H1 (cell line): ENCODE results near the gene DISP3. TPM values are rescaled to one million over a fixed set of nuclear protein-coding genes. Genes with fewer than 3 reads are reported as not detected.

ENCODE experiments used
- CTCF ChIA-PET: fragments of 300-600 bp; sonication (Branson Sonifier 250); formaldehyde crosslinking; loops from one replicate; lab custom pipeline; 2021; ENCODE audit not compliant: partially characterized antibody; lab: Charles Lee
- POLR2A ChIA-PET: fragments of 300-600 bp; sonication (Branson Sonifier 250); formaldehyde crosslinking; loops from one replicate; lab custom pipeline; 2021; ENCODE audit warnings: inconsistent platforms; ENCODE audit not compliant: partially characterized antibody; lab: Charles Lee
- DNase-seq, 2 experiments: peaks; one replicate each; pipeline versions ENCODE4 v3.0.0 to v3.0.0-alpha.2; 2010 to 2022; ENCODE audit warnings: low spot score in 2 of 2, low read depth in 1 of 2, mixed read lengths in 1 of 2
- FAIRE-seq: peaks from 2 replicates; lab custom pipeline; 2011; peaks lifted over from hg19 to GRCh38; lab: Jason Lieb, UNC
- H2AFZ ChIP-seq: 2 replicates; pipeline ENCODE4 v1.8.1; 2012; ENCODE audit warnings: low read length, inconsistent platforms
- H2AK5ac ChIP-seq: 2 replicates; pipeline ENCODE4 v1.6.1; 2013; ENCODE audit warnings: low read depth, low read length
- H2BK120ac ChIP-seq: replicated peaks from 2 replicates; pipeline ENCODE3; 2013; ENCODE audit warnings: low read depth, low read length, inconsistent platforms
- H2BK12ac ChIP-seq: 2 replicates; pipeline ENCODE4 v1.6.1; 2013; ENCODE audit warnings: low read depth, low read length
- H2BK15ac ChIP-seq: 2 replicates; pipeline ENCODE4 v1.6.1; 2013; ENCODE audit warnings: low read length
- H2BK20ac ChIP-seq: 2 replicates; pipeline ENCODE4 v1.6.1; 2013; ENCODE audit warnings: low read length
- H2BK5ac ChIP-seq: 2 replicates; pipeline ENCODE4 v1.6.1; 2013; ENCODE audit warnings: low read depth, low read length
- H3K14ac ChIP-seq: 2 replicates; pipeline ENCODE4 v1.6.1; 2013; ENCODE audit warnings: inconsistent platforms; ENCODE audit not compliant: insufficient read length
- H3K18ac ChIP-seq: 2 replicates; pipeline ENCODE4 v1.6.1; 2013; ENCODE audit warnings: low read length; ENCODE audit errors: extremely low read depth
- H3K23ac ChIP-seq: 2 replicates; pipeline ENCODE4 v1.6.1; 2013; ENCODE audit warnings: inconsistent platforms; ENCODE audit not compliant: insufficient read length
- H3K23me2 ChIP-seq: 2 replicates; pipeline ENCODE4 v1.6.1; 2013; ENCODE audit warnings: low read depth, low read length
- H3K27ac ChIP-seq: 2 replicates; pipeline ENCODE4 v1.6.1; 2011; ENCODE audit warnings: low read depth, low read length, inconsistent platforms
- H3K27me3 ChIP-seq, 4 experiments: replicated peaks in 1 of 4; 1 replicate in 1 of 4; 2 replicates in 3 of 4; pipeline versions ENCODE4 v1.6.1 to v1.8.1; 2011 to 2013; ENCODE audit warnings: low read length in 3 of 4, mild to moderate bottlenecking in 3 of 4, inconsistent platforms in 2 of 4, mixed read lengths in 2 of 4, moderate library complexity in 1 of 4; ENCODE audit not compliant: control insufficient read depth in 3 of 4, insufficient read depth in 3 of 4; ENCODE audit errors: extremely low read depth in 1 of 4
- H3K36me3 ChIP-seq, 4 experiments: 2 replicates each; pipeline versions ENCODE4 v1.6.1 to v1.8.1; 2011 to 2013; ENCODE audit warnings: mild to moderate bottlenecking in 4 of 4, low read length in 3 of 4, moderate library complexity in 2 of 4, control low read depth in 1 of 4, inconsistent platforms in 1 of 4; ENCODE audit not compliant: insufficient read depth in 4 of 4, control insufficient read depth in 2 of 4
- H3K4ac ChIP-seq: replicated peaks from 2 replicates; pipeline ENCODE3; 2013; ENCODE audit warnings: low read length, low read depth, mixed read lengths, inconsistent platforms; ENCODE audit not compliant: insufficient read length
- H3K4me1 ChIP-seq, 4 experiments: replicated peaks in 1 of 4; 1 replicate in 1 of 4; 2 replicates in 3 of 4; pipeline versions ENCODE4 v1.6.1 to v1.8.1; 2011 to 2013; ENCODE audit warnings: low read length in 3 of 4, inconsistent platforms in 2 of 4, mixed read lengths in 1 of 4; ENCODE audit not compliant: insufficient read depth in 4 of 4, control insufficient read depth in 3 of 4
- H3K4me2 ChIP-seq, 2 experiments: 2 replicates each; pipeline versions ENCODE4 v1.6.1 to v1.8.1; 2011 to 2013; ENCODE audit warnings: low read depth in 2 of 2, low read length in 2 of 2, control low read depth in 1 of 2, inconsistent platforms in 1 of 2, mild to moderate bottlenecking in 1 of 2; ENCODE audit not compliant: insufficient read depth in 1 of 2
- H3K4me3 ChIP-seq, 4 experiments: fragments of 200-600, 300-600 bp in 1 of 4; sonication (generic), shearing (Covaris generic), sonication (Bioruptor Twin) in 1 of 4; 2 replicates each; pipeline versions ENCODE4 v1.5.1 to v1.8.1; 2011 to 2016; ENCODE audit warnings: low read length in 4 of 4, low read depth in 3 of 4, control low read depth in 2 of 4, inconsistent platforms in 2 of 4, mild to moderate bottlenecking in 2 of 4, mixed read lengths in 1 of 4, moderate library complexity in 1 of 4; ENCODE audit not compliant: insufficient read depth in 2 of 4; ENCODE audit errors: extremely low read depth in 1 of 4
- H3K56ac ChIP-seq: replicated peaks from 2 replicates; pipeline ENCODE3; 2013; ENCODE audit warnings: low read depth, mild to moderate bottlenecking, mixed read lengths, low read length, inconsistent platforms; ENCODE audit not compliant: insufficient read length
- H3K79me1 ChIP-seq: 2 replicates; pipeline ENCODE4 v1.6.1; 2013; ENCODE audit warnings: low read depth, low read length, control low read depth
- H3K79me2 ChIP-seq, 2 experiments: 2 replicates each; pipeline versions ENCODE4 v1.6.1 to v1.8.1; 2012 to 2013; ENCODE audit warnings: low read length in 2 of 2, mild to moderate bottlenecking in 2 of 2, inconsistent platforms in 1 of 2; ENCODE audit not compliant: insufficient read depth in 2 of 2, control insufficient read depth in 1 of 2
- H3K9ac ChIP-seq, 4 experiments: replicated peaks in 1 of 4; 1 replicate in 1 of 4; 2 replicates in 3 of 4; pipeline versions ENCODE4 v1.6.1 to v1.8.1; 2011 to 2013; ENCODE audit warnings: low read depth in 3 of 4, low read length in 3 of 4, control low read depth in 2 of 4, mild to moderate bottlenecking in 2 of 4, moderate library complexity in 2 of 4, inconsistent platforms in 1 of 4; ENCODE audit errors: extremely low read depth in 1 of 4
- H3K9me3 ChIP-seq, 2 experiments: 2 replicates each; pipeline versions ENCODE4 v1.6.1 to v1.8.1; 2012 to 2013; ENCODE audit warnings: mild to moderate bottlenecking in 2 of 2, moderate library complexity in 2 of 2, control low read depth in 1 of 2, inconsistent platforms in 1 of 2, low read depth in 1 of 2, low read length in 1 of 2, mixed read lengths in 1 of 2; ENCODE audit not compliant: insufficient read depth in 2 of 2
- H4K20me1 ChIP-seq, 2 experiments: replicated peaks in 1 of 2; 2 replicates each; pipeline versions ENCODE3 to v1.8.1; 2011 to 2013; ENCODE audit warnings: inconsistent platforms in 2 of 2, low read length in 2 of 2, mild to moderate bottlenecking in 1 of 2; ENCODE audit not compliant: insufficient read depth in 2 of 2, control insufficient read depth in 1 of 2
- H4K5ac ChIP-seq: 2 replicates; pipeline ENCODE4 v1.6.1; 2013; ENCODE audit warnings: low read length, low read depth, mixed read lengths, inconsistent platforms; ENCODE audit not compliant: insufficient read length
- H4K8ac ChIP-seq: 2 replicates; pipeline ENCODE4 v1.8.0; 2013; ENCODE audit warnings: mild to moderate bottlenecking, moderate library complexity, low read length, inconsistent platforms; ENCODE audit not compliant: insufficient read depth; ENCODE audit errors: extremely low read depth
- H4K91ac ChIP-seq: replicated peaks from 2 replicates; pipeline ENCODE3; 2013; ENCODE audit warnings: low read length, mixed read lengths, inconsistent platforms; ENCODE audit not compliant: insufficient read length
- HDAC2 ChIP-seq, 2 experiments: fragments of 300-600 bp in 1 of 2; sonication (generic) in 1 of 2; IDR thresholded peaks; 2 replicates each; pipeline ENCODE4 v1.6.1; 2011 to 2012; ENCODE audit warnings: low read depth in 2 of 2, low read length in 2 of 2, mild to moderate bottlenecking in 2 of 2, moderate library complexity in 2 of 2, borderline replicate concordance in 1 of 2, inconsistent platforms in 1 of 2
- NANOG ChIP-seq: IDR thresholded peaks from 2 replicates; pipeline ENCODE4 v1.6.1; 2011; ENCODE audit warnings: low read length, low read depth, mild to moderate bottlenecking, inconsistent platforms; ENCODE audit not compliant: insufficient read depth, poor library complexity, severe bottlenecking
- PHF8 ChIP-seq: fragments of 200-600 bp; sonication (generic); conservative IDR thresholded peaks from 2 replicates; pipeline ENCODE4 v1.7.1; 2012; ENCODE audit warnings: low read depth, mild to moderate bottlenecking, inconsistent platforms, low read length, moderate library complexity
- SIX5 ChIP-seq: IDR thresholded peaks from 2 replicates; pipeline ENCODE4 v1.6.1; 2011; ENCODE audit warnings: mild to moderate bottlenecking, low read depth, low read length
- WGBS, 2 experiments: shearing (Covaris generic) in 1 of 2; methylation state at CpG; one replicate each; pipeline versions ENCODE4 v1.1.6 to v1.1.7; 2013 to 2015; ENCODE audit warnings: low lambda C conversion rate in 2 of 2, mixed read lengths in 2 of 2, inconsistent platforms in 1 of 2, low coverage in 1 of 2, missing lambda C conversion rate in 1 of 2; ENCODE audit not compliant: insufficient replicate concordance in 2 of 2, insufficient coverage in 1 of 2, insufficient read length in 1 of 2; ENCODE audit errors: extremely low coverage in 1 of 2, missing lambda C conversion rate in 1 of 2; 5-methylcytosine and 5-hydroxymethylcytosine counted together
- polyA plus RNA-seq, 7 experiments: library from polyadenylated mRNA; depleted of rRNA in 3 of 7; stranded (reverse) in 5 of 7; unstranded in 2 of 7; fragments of >200 nt in 5 of 7; fragments of 200-250 nt in 2 of 7; gene quantifications; 1 replicate in 5 of 7; 2 replicates in 1 of 7; 4 replicates in 1 of 7; pipeline versions ENCODE4 v1.2.1 to v1.2.3, GENCODE V29; 2011 to 2013; ENCODE audit warnings: missing spikeins in 2 of 7, mixed read lengths in 2 of 7
- total RNA-seq: library from RNA; stranded (reverse); fragmentation: NEBNext Ultra II Directional; extraction: Animal tissue kit (Norgen Biotek cat#: 25700); gene quantifications from 2 replicates; pipeline ENCODE4 v1.2.1, GENCODE V29; 2021
- TF ChIP-seq, protein P1 (sequence below): IDR thresholded peaks from 2 replicates; pipeline ENCODE4 v1.6.1; 2012; ENCODE audit warnings: inconsistent platforms

Gene DISP3
- total and polyA plus RNA-seq, 2 of the 8 experiments (the other 6 are each of a cell fraction or from before 2014, with no cell fraction given): 3.4 to 4.6 TPM

DNA sequence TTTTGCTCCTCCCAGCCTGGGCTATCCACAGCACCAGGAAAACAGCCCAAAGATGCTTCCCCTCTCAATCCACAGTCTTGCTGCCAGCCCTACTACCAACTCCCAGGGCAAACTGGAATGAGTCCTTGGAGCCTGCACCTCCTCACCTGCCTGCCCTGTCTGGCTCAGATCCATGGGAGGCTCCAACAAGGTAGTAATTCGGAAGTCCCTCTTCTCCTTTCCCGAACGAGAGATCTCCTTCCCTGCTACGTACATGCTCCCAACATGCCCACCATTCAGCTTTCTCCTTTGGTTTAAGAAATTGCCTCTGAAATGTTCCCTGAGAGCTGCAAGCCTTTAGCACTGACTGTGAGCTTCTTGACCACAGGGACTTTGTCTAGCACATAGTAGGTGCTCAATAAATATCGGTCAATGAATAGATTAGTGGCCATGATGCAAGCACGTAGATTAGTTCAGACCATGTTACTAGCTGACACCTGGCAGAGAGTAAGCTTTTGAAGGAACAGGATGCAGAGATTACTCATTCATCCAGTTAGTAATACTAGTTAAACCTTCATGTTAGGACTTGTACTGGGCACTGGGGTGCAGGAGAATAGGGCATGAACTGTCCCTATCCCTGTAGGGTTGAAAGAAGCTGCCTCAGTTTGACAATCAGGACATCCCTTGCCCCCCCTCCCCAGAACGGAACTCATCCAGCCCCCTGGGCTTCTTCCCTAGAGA, 80.1 kb downstream of the DISP3 start:
- Histone ChIP-seq H3K4me3 (no peak overlapping the region; a peak in 1 of 8 replicates), H3K23ac (no peak overlapping the region), H3K27me3 (peaks cover 0 to 3% (median 0%) of the 10 kb centered on the region in 4 experiments; a peak in 2 of 7 replicates), H3K4me1 (peaks cover 0 to 10% (median 3%) of the 10 kb centered on the region in 4 experiments; a peak in 5 of 7 replicates), H2BK5ac (no peak overlapping the region), H3K79me2 (no peaks in the 10 kb centered on the region), H2BK120ac (no peak overlapping the region), H3K9me3 (no peaks in the 10 kb centered on the region), H3K14ac (no peak overlapping the region), H2AK5ac (no peak overlapping the region), H2BK12ac (no peak overlapping the region), H3K27ac (no peak overlapping the region), H2AFZ (no peak overlapping the region), H4K5ac (no peak overlapping the region), H4K91ac (no peak overlapping the region), H3K4ac (no peak overlapping the region), H3K18ac (no peak overlapping the region), H4K20me1 (no peaks in the 10 kb centered on the region), H4K8ac (no peak overlapping the region), H2BK20ac (no peak overlapping the region), H3K4me2 (no peak overlapping the region), H3K56ac (no peak overlapping the region), H2BK15ac (no peak overlapping the region), H3K9ac (no peak overlapping the region), H3K79me1 (no peaks in the 10 kb centered on the region), H3K23me2 (no peaks in the 10 kb centered on the region), H3K36me3 (no peaks in the 10 kb centered on the region)
- TF ChIP-seq, protein P1, sequence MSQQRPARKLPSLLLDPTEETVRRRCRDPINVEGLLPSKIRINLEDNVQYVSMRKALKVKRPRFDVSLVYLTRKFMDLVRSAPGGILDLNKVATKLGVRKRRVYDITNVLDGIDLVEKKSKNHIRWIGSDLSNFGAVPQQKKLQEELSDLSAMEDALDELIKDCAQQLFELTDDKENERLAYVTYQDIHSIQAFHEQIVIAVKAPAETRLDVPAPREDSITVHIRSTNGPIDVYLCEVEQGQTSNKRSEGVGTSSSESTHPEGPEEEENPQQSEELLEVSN: no peak
- TF ChIP-seq HDAC2 (IDR thresholded peaks at IDR 0.05; ENCODE audit: borderline replicate concordance in 1 of 2, low read depth in 2 of 2, low read length in 2 of 2) (no peak), SIX5 (no peak), NANOG (no peak), PHF8 (no peak)
- WGBS, 2 experiments: 77% methylated on average over 7 of the region's 7 CpGs; no CpG with 5 or more reads in 1 of the 2 experiments
- POLR2A ChIA-PET: interaction anchor here (1.0 to 1.8 kb wide), 2 partner anchors 11 to 60 kb away, joined by 3 read pairs; no protein-coding TSS in a partner anchor
- no peak for DNase-seq
- CTCF ChIA-PET: interaction anchor here (1.1 to 5.6 kb wide), 5 partner anchors 12 to 91 kb away, joined by 3 to 44 read pairs (median 3); partner anchors contain the start of gene DISP3
- no peak for FAIRE-seq
